Ramos (cell line): ENCODE results near the gene MCRS1.
"Not testable (repeated sequence)": the region's sequence is repeated elsewhere in the genome, so short reads cannot be mapped to it uniquely, and the experiment has no call there.

Experiments used
- in situ Hi-C: fragments of 300-500 bp; cut with MboI; formaldehyde crosslinking; loops from one replicate; pipeline ENCODE4 v1.14.3; 2022; ENCODE audit warnings: low sequenced_read_pairs; ENCODE audit not compliant: unreplicated experiment

MCRS1 gene, protein sequence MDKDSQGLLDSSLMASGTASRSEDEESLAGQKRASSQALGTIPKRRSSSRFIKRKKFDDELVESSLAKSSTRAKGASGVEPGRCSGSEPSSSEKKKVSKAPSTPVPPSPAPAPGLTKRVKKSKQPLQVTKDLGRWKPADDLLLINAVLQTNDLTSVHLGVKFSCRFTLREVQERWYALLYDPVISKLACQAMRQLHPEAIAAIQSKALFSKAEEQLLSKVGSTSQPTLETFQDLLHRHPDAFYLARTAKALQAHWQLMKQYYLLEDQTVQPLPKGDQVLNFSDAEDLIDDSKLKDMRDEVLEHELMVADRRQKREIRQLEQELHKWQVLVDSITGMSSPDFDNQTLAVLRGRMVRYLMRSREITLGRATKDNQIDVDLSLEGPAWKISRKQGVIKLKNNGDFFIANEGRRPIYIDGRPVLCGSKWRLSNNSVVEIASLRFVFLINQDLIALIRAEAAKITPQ

DNA sequence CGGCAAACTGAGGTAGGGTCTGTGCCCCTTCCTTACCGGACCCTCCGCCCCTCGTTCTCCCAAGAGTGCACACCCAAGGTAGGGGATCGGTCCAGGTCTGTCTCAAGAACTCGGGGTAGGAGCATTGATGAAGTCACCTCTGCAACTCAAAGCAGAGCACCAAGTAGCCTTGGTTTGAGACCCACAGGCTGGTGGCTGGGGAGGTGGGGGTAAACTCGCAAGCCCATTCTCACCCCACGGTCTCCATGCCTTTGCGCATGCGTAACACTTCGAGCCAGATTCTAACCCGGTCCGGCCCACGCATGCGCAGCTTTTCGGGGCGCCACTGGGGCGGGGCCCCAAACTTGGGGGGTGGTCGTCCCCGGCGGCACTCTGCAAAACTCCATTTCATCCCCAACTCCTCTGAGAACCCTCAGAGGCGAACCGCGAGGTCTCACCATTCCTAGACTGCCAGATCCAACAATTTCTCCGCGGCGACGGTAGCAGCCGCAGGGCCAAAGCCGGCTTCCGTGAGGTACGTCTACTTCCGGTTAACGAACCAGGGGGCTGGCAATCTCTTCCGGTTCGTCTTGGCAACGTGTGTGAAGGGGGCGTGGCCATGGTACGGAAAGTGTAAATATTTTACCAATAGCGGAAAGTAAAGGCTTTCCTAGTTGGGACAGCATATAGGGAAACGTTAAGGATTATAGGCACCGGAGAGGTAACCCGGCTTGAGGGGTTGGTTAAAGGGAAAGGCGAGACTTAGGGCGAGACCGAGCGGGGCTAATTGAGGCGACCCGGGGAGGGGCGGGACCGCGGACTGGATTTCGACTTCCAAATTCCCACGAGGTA lies at the start of gene MCRS1:
MCRS1 (minus strand) TSS at position 532 of the 831 bp plus-strand sequence. CDS start 1,411 bp downstream, outside the sequence.
- in situ Hi-C loops = no loop called here

DNA sequence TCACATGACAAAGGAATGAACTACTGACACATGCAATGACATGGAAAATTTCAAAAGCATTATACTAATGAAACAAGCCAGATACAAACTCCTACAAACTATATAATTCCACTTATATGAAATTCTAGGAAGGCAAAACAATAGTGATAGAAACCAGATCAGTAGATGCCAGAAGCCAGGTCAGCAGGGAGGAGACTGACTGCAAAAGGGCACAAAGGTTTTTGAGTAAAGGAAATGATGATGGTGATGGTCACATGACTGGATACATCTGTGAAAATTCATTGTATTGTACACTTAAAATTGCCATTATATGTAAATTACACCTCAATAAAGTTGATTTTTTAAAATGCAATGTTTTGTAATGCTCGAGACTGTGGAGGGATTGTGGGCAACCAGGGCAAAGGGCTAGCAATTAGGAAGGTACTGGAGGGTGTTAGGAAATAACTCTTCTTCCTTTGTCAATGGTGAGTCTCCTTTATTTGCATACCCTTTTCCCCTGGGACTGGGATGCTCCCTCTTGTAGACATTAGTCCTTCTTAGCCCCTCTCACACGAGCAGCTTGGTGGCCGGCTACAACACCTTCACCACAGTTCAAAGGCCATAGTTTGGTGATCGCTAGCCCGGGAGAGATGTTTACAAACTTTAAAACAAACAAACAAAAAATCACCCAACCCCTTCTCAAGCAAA lies 48.7 kb upstream of the MCRS1 start:
- in situ Hi-C loops = no loop called here

DNA sequence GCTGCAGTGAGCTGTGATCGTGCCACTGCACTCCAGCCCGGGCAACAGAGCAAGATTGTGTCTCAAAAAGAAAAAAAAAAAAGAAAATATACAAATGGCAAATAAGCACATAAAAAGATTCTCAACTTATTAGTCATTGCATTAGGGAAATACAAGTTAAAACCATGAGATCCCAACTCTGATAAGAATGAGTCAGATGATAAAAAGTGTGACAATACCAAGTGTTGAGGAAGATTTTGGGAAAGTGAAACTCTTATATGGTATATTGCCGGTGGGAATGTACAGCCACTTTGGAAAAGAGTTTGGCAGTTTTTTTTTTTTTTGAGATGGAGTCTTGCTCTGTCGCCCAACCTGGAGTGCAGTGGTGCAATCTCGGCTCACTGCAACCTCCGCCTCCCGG lies 47.8 kb upstream of the MCRS1 start:
- in situ Hi-C loops = no loop called here

DNA sequence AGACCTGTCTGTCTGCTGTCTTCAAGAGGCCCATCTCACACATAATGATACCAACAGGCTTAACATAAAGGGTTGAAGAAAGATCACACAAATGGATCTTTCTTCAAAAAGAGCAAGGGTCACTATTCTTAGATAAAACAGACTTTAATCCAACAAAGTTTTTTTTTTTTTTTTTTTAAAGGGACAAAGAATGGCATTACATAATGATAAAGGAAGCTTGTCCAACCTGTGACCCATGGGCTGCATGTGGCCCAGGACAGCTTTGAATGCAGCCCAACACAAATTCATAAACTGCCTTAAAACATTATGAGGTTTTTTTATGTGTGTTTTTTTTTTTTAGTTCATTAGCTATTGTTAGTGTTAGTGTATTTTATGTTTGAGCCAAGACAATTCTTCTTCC lies 44.3 kb upstream of the MCRS1 start:
- in situ Hi-C loops = no loop called here

DNA sequence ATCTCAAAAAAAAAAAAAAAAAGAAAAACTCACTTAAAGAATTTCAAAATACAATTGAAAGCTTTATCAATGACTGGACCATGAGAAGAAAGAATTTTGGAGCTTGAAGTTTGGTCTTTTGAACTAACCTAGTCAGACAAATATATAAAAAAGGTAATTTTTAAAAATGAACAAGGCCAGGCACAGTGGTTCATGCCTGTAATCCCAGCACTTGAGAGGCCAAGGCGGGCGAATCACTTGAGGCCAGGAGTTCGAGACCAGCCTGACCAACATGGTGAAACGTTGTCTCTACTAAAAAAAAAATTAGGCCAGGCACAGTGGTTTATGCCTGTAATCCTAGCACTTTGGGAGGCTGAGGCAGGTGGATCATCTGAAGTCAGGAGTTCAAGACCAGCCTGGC lies 42.8 kb upstream of the MCRS1 start:
- in situ Hi-C loops = not testable (repeated sequence)

DNA sequence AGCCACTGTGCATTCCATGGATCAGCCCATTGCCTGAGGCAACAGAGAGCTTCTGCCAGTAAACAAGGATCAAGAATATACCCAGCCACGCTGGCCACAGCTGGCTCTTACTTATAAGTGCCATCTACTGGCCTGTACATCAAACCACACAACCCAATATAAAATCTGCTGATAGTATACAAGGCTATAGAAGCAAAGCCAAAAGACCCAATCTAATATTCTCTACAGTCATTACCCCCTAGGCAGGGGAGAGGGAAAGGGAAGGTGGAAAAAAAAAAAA lies 41.9 kb upstream of the MCRS1 start:
- in situ Hi-C loops = no loop called here

DNA sequence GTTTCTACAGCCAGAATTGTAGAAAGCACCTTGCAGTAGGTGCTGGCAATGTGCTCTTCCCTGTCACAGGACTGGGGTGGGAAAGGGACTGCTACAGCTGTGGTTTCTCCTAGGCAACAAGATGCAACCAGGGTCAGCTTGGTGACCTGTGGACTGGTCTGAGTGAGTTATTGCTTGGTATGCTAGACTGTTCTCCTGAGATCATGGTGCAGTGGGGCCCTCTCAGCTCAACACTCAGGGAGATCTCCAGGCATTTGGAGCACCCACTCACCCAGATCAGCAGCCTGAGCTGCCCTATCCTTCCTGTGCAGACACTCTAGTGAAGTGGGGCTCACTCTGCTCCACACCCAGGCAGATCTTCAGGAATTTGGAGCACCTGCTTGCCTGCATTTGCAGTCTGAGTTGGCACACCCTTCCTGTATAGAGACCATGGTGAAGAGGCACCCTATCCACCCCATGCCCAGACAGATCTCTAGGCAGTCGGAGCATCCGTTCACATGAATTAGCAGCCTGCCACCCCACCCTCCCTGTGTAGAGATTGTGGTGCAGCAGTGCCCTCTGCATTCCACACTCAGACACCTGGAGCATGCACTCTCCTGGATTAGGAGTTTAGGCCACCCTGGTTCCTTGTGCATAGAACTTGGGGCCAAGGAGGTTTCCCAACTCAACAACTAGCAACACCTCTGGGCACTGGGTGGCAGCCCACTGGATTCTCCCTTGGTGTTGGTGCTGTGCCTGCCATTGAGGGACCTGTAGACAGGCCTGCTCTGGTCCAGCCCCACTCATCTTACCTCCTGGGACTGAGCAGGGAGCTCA lies 41.3 kb upstream of the MCRS1 start:
- in situ Hi-C loops = no loop called here

DNA sequence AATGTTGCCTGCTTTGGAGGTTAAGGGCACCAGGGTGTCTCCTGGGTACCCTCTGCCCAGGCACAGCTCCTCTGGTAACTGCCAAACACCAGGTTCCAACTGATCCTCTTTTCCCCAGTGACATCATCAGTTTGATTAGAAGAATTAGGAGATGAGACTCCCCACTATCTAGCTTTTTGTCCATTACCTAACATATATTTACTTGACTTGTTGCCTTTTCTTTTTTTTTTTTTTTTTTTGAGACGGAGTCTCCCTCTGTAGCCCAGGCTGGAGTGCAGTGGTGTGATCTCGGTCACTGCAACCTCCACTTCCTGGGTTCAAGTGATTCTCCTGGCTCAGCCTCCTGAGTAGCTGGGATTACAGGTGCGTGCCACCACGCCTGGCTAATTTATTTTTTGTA lies 37.6 kb upstream of the MCRS1 start, which contains the start of gene FAM186B:
FAM186B (minus strand) TSS at position 101 of the 400 bp plus-strand sequence. CDS start 162 bp downstream, outside the sequence.
- in situ Hi-C loops = not testable (repeated sequence)

DNA sequence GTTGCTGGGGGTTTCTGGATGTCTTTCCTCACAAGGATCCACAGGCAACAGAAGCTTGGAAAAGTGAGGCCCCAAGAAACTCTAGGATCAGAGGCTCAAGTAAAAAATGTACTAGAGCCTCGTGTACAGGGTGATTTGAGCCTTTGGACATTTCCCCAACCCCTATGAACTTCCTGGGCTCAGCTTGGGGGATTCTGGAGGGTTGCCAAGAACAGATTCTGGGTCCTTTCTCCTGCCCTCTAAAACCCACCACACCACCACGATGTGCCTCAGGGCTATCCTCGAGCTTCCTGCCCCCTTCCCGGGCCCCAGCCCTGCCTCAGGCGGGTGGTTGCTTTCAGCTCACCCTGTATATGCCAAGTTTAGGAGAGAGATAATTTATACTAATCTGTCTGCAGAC lies 36.9 kb upstream of the MCRS1 start:
- in situ Hi-C loops = no loop called here

DNA sequence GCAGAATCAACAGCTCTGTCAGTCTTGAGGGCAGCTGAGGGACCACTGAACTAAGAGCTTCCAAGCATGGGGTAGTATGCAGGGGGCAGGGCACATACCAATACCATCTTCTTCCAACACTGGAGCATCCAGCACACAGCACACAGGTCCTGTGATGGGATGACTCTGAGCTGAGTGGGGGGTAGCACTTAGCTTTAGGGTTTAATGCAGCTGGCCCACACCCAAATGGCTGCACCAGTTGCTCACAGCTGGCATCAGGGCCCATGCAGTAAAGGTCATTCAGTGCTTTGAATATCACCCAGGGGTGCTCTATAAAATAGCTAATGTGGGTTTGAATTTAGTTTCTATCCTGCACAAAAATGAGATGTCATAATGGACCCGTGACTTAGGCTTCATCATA lies 35.8 kb upstream of the MCRS1 start:
- in situ Hi-C loops = no loop called here

DNA sequence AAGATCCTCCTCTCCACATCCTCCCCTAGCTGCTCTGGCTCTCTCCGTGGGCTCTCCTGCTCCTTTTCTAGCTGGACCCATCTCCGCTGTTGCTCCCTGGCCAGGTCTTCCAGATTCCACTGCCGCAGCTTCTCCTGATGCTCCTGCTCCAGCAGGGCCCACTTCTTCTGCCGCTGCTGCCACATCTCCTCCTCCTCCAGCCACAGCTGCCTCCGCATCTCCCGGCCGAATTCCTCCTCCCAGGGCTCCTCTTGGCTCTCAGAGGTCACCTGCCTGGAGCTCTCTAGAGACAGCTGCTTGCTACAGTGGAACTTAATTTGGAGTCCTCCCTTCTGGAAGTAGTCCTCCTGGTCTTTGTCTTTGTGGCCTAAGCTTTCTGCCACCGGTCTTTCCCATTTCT lies 32.0 kb upstream of the MCRS1 start:
- in situ Hi-C loops = no loop called here

DNA sequence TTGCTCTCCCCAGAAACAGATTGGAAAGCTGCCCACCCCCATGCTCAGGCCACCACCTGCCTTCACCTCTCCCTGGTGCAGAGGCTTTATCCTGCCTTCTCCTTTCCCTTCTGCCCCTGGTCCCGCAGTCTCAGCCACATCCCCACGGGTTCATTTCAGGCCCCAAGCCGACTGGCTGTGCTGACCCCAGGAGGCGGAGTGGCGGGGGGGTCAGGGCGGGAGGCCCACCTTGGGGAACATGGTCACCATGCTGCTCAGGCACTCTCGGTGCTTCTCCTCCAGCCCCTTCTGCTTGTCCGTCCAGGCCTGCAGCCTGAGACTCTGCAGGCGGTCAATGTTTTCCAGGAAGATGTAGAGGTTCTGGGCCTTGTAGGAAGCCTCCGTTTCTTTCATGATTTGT lies 30.6 kb upstream of the MCRS1 start:
- in situ Hi-C loops = no loop called here

DNA sequence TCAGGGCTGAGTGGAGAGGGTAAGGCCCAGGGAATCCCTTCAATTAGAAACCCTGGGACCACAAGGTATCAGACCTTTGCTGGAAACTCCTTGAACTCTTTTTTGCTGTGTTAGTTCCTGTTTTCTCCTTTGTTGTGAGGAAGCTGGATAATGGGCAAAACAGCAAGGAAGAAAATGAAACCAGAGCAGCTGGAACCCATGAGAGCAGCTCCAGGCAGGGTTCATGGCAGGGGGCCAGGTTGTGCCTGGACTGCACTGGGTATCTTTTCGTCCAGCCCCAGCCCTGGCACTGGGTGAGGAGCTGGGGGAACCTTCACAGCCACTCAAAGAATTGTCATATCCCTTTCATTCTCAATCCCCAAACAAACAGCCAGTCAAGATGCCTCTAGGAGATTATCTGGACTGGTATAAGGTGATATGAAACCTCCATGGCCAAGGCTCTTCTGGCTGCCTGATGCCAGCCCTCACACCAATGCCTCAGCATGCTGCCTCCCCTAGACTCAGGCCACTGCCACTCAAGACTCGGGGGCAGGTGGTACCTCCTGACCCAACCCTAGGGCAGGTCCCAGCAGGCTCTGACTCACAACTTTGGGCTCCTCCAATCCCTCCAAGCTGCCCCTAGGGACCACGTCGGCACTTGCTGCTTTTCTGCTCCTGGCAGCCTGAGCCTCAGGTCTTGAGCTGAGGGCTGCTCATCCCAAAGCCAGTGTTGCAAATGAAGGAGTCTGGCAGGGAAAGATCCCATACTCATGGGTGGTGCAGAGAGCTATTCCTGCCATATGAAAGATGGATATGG lies 21.0 kb upstream of the MCRS1 start:
- in situ Hi-C loops = no loop called here

DNA sequence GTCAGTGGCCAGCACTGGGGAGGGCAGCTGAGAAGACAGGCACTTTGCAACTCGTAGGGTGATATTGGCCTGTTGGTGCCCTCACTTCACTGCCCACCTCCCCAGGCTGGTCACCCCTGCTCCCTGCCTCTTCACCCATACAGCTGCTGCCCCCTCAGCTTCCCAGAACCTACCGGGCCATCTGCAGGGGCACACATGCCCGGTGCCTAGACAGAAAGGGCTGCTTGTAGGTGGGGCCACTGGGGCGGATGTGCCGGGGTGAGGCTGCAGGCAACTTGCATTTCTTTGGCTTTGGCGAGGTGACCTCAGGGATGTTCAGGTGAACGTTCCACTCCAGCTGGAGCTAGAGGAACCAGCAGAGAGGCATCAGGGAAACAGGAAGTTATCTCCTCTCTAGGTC lies 20.3 kb upstream of the MCRS1 start:
- in situ Hi-C loops = no loop called here

DNA sequence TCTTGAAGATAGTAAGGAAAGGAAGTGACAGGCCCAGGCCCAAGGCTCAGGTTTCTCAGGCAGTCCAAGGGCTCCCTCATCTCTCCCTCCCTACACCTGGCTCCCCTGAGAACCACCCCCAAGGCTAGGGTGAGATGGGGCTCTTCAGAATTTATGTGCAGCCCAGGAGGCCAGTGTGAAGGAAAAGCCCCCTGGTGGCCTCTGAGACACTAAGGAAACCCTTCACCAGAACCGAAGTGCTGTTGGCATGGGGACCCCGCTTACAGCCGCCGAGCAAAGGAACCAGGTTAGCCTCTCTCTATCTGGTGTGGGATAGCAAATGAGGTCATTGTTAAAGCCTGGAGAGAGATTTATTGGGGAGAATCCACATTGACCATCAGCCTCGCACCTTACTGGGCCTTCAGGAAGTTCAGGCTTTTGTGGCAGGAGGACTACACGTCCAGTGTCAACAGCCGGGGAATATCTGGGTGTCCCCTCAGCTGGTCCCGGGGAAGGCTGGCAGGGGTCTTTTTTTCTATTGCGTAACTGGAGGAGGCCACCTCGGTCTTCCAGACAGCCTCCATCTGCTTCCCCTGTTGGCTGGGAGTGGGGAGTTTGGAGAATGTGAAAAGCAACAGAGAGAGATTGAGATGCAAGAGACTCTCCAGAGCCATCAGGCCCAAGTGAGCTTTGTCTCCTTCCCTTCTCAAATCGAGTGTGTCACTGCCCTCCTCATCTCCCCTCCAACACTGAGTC lies 19.4 kb upstream of the MCRS1 start:
- in situ Hi-C loops = no loop called here

DNA sequence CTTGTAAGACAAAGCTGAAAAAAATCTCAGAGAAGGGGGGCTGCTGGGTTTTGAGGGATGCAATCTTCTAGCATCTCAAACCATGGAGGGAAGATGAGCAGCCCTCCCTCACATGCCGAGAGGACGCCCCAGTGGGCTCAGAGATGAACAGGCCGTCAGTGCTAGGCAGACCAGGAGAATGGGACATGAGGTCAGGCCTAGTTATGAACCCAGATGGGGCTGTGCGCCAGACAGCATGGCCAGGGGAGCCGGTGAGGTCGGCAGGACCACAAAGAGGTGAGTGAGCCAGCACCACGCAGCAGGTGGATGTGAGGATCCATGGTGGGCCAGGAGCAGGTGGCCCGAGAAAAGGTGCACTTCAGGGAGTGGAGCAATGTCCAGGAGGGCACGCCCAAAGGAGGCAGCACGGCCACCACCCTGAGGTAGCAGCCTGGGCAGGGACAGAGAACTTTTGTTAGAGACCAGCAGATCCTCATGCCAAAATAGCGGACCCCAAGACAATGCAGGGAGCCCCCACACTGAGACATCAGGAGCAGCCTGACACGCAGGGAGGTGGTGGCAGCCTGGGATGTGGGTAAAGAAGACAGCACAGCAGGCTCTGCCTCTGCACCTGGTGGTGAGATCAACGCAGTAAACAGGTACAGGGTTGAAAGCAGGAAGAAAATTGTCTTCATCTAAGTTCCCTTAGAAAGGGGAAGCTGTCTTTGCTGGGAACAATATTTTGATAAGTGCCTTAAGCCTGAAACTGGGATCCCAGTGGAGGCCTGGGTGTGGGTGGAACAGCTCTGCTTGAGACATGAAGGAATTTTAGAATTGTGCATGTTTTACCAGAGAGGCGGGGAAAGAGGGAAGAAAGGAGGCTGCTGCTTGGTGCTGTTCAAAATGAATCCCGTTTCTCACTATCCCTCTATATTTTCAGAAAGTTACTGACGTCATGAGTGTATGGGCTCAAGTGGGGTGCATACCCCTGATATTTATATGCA lies 17.8 kb upstream of the MCRS1 start:
- in situ Hi-C loops = no loop called here

DNA sequence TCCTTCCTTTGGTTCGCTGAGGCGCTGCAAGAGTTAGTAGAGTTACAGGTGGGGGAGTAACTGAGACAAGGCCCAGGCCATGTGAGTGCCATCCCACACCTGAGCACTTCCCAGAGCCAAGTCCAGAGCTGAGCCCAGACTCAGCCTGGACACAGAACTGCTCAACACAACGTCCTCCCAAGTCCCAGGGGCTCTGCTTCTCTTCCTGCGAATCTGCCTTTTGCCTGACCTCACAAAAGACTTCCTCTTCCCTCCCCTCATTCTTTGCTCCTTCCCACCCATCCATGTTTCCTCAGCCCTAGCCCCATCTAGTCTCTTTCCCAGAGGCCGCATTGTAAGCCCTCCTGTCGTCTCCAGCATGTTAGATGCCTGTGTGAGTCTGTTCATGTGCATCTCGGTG lies 16.6 kb upstream of the MCRS1 start:
- in situ Hi-C loops = no loop called here
